GM19395 (cell line): ENCODE data around the gene WTAP.
"Not testable (repeated sequence)": the region's sequence is repeated elsewhere in the genome, so short reads cannot be mapped to it uniquely, and the experiment has no call there.

ENCODE experiments used
- ATAC-seq: cut with Tn5 transposase; IDR thresholded peaks from one replicate; pipeline ENCODE4 v1.9.1; 2021; ENCODE audit warnings: mild to moderate bottlenecking, moderate library complexity; ENCODE audit not compliant: unreplicated experiment

The WTAP gene

DNA sequence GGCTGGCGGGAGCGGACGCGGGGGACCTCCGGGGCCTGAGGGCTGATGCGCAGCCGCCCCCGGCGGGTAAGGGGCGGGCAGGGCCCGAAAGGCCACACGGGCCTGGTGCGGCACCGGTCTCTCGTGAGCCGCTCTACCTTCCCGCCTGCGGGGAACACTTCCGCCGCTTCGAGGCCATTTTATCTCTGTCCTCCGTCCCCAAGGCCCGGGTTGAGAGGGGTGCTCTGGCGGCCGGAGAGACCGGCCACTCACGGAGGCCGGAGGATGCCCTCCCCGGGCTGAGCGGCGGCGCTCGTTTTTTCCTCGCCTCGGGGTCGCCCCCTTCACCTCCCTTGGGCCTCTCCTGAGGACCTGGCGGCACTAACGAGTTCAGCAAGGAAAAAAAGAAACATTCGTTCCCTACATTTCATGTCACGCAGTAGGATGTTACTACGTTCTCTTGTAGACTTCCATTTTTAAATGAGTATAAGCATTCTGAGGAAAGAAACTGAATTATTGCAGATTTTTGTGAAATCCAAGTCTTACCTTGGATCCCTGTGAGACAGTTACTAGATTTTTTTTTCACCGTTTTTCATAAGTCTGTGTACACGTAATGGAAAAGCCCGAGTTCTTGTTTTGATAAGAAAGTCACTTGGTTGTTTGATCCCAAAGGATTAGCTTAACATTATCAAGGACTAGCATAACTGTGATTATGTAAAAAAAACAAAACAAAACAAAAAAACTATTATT, 575 bp downstream of the WTAP start:
- ATAC-seq, result peak; percentile 38

DNA sequence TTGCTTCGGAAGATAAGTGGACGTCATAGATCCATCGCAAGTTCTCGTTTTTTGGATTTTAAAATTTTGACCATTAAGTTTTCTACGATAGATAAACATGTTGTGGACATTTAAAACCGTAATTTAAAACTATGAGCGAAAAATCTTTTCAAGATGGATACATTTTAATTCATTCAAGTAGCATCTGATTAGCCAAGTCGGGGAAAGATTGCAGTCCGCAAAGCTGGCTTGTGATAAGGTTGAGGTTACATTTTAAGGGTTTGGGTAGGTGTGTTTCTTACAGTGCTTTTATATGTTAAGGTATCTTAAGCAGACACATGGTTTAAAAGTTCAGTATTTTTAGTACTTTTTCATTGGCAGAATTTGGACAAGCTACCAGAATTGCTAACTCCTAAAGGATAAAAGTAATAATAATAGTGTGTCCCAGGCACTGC, 1.2 kb downstream of the WTAP start:
- ATAC-seq, result no peak

DNA sequence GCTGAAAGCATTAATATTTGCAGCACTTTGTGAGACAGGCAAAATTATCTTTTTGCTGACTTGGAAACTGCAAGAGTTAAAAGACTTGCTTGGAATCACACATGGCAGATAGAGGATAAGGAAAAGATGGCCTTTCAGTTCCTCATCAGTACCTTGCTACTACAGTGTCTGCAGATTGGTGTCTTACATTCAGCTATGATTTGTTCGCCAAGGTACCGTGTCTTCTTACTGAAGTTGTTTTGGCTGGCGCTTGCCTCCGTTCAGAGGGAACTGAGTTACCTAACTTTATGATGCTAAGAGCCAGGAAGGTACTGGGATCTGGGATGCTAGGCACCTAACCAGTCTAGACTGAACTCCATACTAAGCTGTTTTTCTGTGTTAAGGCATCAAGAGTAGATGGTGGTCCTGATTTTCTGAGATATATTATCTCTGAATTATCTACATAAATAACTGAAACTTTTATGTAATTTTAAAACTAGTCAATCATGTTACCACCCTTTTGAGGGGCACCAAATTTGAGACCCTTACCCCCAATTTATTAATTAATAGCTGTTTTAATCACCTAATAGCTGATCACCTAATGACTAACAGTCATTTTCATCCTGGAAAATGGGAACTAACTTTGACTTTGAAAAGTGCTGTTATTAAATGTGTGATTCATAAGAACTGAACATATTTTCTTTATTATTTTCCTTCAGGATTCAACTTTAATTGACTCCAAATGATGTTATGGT, 2.5 kb downstream of the WTAP start:
- peak; percentile 26 for ATAC-seq

DNA sequence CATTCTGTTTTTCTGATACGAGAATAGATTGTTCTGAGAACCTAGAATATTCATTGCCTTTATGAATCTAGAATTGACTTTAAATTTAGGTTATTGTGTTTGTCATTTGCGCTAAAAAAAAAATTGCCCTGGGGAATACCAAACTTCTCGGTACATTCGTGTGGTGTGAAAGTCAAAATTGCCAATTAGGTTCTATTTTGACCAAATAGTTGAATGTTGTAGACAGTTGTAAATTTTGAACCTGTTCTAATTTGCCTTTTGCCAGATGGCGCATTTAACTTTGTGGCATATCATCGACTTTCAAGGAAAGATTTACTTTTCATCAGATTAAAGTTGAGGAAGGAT, 3.0 kb downstream of the WTAP start:
- ATAC-seq, result no peak

DNA sequence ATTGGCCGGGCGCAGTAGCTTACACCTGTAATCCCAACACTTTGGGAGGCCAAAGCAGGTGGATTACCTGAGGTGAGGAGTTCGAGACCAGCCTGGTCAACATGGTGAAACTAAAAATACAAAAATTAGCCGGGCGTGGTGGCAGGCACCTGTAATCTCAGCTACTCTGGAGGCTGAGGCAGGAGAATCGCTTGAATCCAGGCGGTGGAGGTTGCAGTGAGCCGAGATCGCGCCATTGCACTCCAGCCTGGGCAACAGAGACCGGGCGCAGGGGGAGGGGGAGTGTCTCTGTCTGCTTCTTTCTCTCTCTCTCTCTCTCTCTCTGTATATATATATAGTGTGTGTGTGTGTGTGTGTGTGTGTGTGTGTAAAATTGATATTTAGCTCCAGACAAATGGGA, 5.2 kb downstream of the WTAP start:
- not testable (repeated sequence) for ATAC-seq

DNA sequence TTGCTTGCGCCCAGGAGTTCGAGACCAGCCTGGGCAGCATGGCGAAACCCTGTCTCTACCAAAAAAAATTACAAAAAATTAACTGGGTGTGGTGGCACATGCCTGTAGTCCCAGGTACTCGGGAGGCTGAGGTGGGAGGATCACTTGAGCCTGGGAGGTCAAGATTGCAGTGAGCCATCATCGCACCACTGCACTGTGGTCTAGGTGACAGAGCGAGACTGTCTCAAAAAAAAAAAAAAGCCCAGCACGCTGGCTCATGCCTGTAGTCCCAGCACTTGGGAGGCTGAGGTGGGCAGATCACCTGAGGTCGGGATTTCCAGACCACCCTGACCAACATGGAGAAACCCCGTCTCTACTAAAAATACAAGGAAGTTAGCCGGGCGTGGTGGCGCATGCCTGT, 6.1 kb downstream of the WTAP start:
- not testable (repeated sequence) for ATAC-seq

DNA sequence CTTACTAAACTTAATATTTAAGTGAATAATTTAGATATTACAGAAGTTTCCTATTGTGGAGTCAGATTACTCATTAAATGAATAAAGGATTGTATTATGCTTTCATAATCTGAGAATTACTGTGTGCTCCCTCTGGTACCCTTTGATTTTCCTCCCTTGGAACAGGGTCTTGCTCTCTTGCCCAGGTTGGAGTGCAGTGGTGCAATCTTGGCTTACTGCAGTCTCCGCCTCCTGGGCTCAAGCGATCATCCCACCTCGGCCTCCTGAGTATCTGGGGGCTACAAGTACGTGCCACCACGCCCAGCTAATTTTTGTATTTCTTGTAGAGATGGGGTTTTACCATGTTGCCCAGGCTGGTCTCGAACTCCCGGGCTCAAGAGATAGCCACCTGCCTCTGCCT, 9.6 kb downstream of the WTAP start:
- ATAC-seq, result no peak

DNA sequence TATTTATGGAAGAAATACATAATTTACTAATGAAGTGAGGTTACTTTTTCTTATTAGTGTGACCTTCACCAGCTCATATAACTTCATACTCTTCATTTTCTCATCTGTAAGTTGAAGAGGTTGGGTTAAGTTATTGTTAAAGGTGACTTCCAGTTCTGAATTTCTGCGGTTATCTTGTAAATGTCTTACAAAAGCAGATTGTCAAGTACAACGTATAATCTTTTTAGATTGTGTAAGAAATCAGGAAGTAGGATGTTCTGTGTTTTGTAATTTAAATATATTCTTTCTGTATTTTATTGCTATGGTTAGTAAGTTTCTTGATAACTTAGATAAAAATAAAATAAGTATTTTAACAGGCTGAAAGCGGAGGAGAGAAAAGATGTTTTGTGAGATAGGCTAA, 12.0 kb downstream of the WTAP start:
- ATAC-seq, result no peak

DNA sequence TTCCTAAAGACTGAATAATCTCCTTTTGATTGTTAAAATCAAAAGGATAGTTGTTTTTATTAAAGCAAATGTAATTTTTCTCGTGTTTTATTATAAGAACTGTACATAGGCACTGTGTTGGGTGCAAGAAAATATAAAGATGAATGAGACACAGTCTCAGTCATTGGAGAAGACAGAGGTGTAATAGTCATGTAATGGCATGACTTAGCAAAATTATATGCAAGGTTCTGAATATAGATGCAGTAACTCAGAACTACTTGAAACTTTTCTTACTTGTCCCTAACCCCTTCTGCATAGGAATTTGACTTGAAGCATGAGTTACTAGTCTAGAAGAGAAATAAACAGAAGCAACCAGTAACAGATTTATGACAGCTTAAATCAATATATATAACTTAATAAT, 14.9 kb downstream of the WTAP start:
- ATAC-seq, result no peak

DNA sequence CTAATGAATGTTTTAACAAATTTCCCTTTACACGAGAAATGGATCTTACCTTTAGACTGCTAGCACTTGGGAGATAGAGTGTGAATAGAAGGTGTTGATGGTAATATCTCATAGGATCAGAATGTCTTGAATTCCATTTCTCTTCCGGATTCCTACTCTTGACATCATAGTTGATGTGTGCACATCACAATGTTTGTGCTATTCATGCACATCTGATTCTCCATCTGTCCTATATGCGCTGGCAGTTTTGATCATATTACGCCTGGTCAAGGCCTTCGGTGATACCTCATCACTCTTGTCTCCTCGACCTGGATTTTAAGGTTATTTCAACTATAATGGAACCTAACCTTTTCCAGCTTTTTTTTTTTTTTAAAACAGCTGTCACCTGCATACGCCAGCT, 17.8 kb downstream of the WTAP start:
- no peak for ATAC-seq

DNA sequence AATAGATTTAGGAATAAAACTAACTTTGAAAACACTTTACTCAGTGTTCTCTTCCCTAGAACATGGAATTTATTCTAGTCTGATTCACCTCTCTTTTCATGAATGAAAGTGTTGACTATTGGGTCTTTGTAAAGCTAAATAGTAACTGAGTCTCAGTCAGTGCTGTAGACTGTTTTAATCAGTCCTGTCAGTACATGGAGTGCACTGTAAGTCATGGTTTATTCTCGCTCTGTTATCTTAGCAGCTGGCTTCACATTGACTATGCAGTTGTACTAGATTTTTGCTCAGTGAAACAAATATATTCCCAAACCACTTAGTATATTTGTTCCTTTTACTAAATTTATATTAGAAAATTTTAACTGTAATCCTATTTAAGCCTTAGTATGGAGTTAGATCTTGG, 19.5 kb downstream of the WTAP start:
- no peak for ATAC-seq

DNA sequence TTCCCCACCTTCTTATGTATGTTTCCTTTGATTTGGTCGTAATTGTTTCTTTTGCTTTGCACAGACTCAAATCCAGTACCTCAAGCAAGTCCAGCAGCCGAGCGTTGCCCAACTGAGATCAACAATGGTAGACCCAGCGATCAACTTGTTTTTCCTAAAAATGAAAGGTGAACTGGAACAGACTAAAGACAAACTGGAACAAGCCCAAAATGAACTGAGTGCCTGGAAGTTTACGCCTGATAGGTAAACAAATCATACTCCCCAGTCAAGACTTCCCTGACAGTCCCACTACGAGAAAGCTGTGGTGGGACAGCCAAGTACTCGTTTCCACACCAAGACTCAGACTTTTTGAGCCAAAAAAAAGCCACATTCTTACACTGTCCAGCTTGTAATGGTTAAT, 20.8 kb downstream of the WTAP start:
- not testable (repeated sequence) for ATAC-seq

DNA sequence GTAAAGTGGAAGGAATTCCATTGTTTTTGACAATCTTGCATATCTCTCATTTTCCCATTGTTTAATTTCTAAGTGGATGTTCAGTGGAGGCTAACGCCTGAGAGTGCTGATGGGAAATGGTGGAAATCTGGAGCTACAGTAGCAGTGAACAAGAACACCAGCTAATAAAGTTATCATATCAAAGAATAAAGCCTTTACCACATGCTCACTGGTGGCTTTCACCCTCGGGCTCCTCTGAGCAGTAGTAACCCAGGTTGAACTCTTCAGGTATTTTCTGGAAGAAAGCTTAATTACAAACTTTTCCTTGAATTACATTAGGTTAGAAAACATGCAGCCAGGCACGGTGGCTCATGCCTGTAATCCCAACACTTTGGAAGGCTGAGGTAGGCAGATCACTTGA, 24.1 kb downstream of the WTAP start:
- no peak for ATAC-seq

DNA sequence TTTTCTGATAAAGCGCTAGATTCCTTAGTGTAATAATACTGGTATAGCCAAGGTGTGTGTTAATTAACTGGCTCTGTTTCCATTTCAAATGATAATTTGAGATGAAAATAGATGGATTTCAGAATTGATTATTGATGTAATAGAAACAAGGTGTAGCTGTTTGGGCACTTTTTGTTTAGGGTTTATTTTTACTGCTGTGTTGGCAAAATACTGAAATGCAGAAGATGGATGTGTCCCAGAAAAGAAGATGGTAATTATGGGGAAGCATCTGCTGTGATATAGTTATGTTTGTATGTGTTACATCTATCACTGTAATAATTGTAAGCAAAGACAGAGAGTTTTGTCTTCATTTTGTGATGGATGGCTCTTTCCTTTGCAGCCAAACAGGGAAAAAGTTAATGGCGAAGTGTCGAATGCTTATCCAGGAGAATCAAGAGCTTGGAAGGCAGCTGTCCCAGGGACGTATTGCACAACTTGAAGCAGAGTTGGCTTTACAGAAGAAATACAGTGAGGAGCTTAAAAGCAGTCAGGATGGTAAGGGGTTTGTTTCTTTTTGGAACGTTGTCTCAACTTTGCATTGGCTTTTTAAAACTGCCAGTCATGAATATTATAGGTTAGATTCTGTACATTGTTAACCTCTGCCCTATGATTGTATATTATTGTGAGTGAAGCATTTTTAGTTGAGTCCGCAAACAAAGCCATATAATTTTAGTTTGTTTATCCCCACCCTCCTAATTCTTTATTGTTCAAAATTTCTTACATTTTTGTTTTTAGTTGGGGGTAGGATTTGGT, 26.0 kb downstream of the WTAP start:
- ATAC-seq, result no peak

DNA sequence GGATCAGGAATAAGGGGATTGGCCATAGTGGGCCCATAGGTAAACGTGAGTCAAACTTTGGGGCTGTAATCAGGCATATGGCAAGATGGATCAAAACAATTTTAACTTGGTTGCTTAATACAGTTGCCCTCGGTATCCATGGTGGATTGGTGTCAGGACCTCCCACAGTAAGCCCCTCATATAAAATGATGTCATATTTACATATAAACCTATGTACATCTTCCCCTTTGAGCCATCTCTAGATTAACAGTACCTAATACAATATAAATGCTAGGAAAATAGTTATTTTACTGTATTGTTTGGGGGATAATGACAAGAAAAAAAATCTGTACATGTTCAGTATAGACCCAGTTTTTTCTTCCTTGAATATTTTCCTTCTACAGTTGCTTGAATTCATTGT, 27.1 kb downstream of the WTAP start:
- no peak for ATAC-seq

DNA sequence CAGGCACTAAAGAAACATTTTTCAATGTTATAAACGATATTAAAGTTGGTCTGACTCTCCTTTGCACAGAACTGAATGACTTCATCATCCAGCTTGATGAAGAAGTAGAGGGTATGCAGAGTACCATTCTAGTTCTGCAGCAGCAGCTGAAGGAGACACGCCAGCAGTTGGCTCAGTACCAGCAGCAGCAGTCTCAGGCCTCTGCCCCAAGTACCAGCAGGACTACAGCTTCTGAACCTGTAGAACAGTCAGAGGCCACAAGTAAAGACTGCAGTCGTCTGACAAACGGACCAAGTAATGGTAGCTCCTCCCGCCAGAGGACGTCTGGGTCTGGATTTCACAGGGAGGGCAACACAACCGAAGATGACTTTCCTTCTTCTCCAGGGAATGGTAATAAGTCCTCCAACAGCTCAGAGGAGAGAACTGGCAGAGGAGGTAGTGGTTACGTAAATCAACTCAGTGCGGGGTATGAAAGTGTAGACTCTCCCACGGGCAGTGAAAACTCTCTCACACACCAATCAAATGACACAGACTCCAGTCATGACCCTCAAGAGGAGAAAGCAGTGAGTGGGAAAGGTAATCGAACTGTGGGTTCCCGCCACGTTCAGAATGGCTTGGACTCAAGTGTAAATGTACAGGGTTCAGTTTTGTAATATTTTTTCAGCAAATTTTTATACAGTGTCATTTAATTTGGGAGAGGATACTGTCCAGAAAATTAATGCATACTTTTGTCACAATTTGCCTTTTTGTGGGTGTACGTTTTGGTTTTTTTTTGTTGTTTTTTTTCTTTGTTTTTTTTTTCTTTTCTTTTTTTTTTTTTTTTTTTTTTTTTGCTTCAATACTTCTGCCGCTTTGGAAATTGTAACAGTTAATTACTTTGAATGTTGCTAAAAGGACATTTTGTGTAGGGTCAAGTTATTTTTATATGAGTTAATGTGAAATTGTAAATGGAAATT, 27.9 kb downstream of the WTAP start:
- no peak for ATAC-seq

DNA sequence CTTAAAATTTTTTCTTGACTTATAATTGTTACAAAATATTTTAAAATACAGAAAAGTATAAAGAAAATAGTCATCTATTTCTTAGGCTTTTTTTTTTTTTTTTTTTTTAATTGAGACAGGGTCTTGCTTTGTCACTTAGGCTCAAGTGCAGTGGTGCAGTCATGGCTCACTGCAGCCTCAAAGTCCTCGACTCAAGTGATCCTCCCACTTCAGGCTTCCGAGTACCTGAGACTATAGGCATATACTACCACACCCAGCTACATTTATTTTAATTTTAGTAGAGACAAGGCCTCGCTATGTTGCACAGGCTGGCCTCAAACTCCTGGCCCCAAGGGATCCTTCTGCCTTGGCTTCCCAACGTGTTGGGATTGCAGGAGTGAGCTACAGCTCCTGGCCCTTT, 29.2 kb downstream of the WTAP start:
- ATAC-seq, result no peak

DNA sequence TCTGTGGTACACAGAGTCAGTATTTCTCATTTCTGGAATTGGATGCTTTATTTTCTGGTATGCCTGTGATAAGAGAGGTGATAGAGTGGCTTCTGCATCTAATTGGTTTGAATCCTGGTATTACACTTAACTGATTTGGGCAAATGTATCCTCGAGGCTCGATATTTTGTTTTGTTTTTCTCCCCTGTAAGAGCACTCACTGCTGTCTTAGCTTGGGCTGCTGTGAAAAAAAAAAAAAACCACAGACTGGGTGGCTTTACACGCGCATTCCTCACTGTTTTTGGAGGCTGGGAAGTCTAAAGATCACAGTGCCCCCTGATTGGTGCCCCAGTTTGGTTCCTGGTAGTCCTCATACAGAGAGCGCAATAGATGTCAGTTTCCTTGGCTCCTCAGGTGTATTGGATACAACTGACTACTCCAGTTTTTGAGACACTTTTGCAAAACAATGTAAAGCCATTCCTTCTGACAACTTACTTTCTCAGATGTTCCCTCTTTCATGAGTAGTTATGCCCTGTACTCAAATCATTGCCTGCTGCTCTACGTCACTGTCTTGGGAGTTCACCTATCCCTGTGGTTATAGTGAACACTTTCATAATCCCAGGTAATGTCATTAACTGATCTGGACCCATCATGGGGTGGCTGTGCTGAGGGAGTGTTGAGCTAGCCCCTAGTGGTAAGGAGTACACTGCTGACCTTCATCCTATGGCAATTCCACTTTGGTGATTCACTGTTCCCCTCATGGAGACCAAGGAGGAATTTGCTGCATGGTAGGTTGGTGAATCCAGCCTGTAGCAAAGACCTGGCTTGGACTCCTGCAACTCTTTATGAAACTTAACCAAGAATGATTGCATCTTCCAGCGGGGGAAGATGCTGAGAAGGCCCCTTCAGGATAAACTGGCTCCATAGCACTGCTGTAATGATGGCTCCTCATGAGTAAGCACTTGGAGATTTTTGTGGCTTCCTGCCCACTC, 31.0 kb downstream of the WTAP start:
- ATAC-seq, result no peak

DNA sequence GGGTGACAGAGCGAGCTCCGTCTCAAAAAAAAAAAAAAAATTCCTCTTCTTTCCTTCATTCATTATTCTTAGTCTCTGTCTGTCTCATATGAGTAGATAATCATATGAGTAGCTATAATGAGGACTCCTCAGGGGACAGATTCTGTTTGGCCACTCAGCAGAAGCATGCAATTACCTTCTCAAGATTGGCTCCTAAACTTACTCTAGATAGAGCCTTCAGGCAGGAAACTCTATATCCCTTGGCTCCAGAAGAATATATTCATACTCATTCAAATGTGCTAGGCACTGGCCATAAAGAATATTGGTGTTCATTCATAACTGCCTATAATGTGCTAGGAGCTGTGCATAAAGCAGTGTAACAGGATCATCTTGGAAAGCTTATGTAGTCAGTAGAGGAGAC, 32.3 kb downstream of the WTAP start:
- no peak for ATAC-seq

DNA sequence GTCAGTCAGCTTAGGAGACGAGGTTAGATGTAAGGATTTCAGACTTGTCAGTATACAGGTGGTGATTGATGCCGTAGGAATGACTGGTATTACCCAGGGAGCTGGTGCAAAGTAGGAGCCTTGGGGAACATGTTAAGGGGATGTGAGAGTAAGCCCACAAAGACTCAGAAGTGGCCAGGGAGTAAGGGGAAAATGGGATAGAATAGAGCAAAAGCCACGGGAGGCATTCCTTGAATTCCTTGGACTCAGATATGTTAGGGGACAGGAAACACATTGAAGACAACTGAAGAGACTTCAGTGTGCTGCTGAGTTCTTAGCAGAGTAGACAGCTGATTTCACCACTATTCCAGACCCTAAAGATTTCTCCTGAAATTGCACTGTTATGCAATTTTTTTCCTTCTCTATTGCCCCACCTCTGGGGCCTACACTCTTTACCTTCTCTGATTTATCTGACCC, 33.3 kb downstream of the WTAP start:
- no peak for ATAC-seq
